Hypothalamus (tissue), 51 donors: Measurements from ENCODE around the gene EYS.
A peak's percentile ranks its signal among the peaks of the same experiment; 100 is the strongest.
"Not testable (repeated sequence)": the region's sequence is repeated elsewhere in the genome, so short reads cannot be mapped to it uniquely, and the experiment has no call there.

Source experiments
- DNase-seq, 51 donors: peaks; one replicate each; lab custom pipeline; 2025; lab: John Stamatoyannopoulos, UW

The EYS gene

GRCh38 chr6:65469650-65470049 lies 237.4 kb downstream of the EYS start:
- DNase-seq: no peak

GRCh38 chr6:65468307-65468706 lies 238.7 kb downstream of the EYS start:
- no peak for DNase-seq

GRCh38 chr6:65461121-65461520 lies 245.9 kb downstream of the EYS start:
- no peak for DNase-seq

GRCh38 chr6:65452333-65452732 lies 254.7 kb downstream of the EYS start:
- DNase-seq: no peak

GRCh38 chr6:65450451-65450850 lies 256.6 kb downstream of the EYS start:
- DNase-seq: no peak

GRCh38 chr6:65449926-65450325 lies 257.1 kb downstream of the EYS start:
- DNase-seq: no peak

GRCh38 chr6:65448866-65449265 lies 258.2 kb downstream of the EYS start:
- peak in 1 of 51 donors; percentile 71 for DNase-seq

- DNase-seq: no peak
Observed at GRCh38 chr6:65436281-65436680, 270.7 kb downstream of the EYS start.

GRCh38 chr6:65416621-65417020 lies 290.4 kb downstream of the EYS start:
- DNase-seq: no peak

GRCh38 chr6:65410309-65410708 lies 296.7 kb downstream of the EYS start:
- DNase-seq: no peak

- DNase-seq: no peak
Observed at GRCh38 chr6:65402564-65402963, 304.5 kb downstream of the EYS start.

GRCh38 chr6:65399355-65400084 lies 307.5 kb downstream of the EYS start:
- DNase-seq: no peak

GRCh38 chr6:65398851-65399250 lies 308.2 kb downstream of the EYS start:
- no peak for DNase-seq

GRCh38 chr6:65350530-65350929 lies 356.5 kb downstream of the EYS start:
- no peak for DNase-seq

GRCh38 chr6:65302655-65303054 lies 404.4 kb downstream of the EYS start:
- not testable (repeated sequence) for DNase-seq

- no peak for DNase-seq
Observed at GRCh38 chr6:65299236-65299635, 407.8 kb downstream of the EYS start.

- no peak for DNase-seq
Observed at GRCh38 chr6:65295812-65296211, 411.2 kb downstream of the EYS start.

- DNase-seq: no peak
Observed at GRCh38 chr6:65289491-65289890, 417.5 kb downstream of the EYS start.

- no peak for DNase-seq
Observed at GRCh38 chr6:65285275-65285674, 421.8 kb downstream of the EYS start.

GRCh38 chr6:65280060-65280459 lies 427.0 kb downstream of the EYS start:
- DNase-seq: no peak

GRCh38 chr6:65262241-65262640 lies 444.8 kb downstream of the EYS start:
- DNase-seq: no peak

- DNase-seq: no peak
Observed at GRCh38 chr6:65259982-65260381, 447.0 kb downstream of the EYS start.

- DNase-seq: no peak
Observed at GRCh38 chr6:65259059-65259458, 448.0 kb downstream of the EYS start.
